K562 (cell line): ENCODE data around the gene ZFP37. TPM values are rescaled to one million over a fixed set of nuclear protein-coding genes. Genes with fewer than 3 reads are reported as not detected.

Source experiments
- ATAC-seq: fragments of 200-7000 bp; cut with Tn5 transposase; 3 replicates; pipeline ENCODE4 v1.9.1; 2020; ENCODE audit warnings: moderate library complexity
- BruUV-seq: library from RNA; stranded (reverse); fragments of 400-500 nt; replicated peaks from 2 replicates; lab custom pipeline; 2021; lab: Mats Ljungman, UMichigan
- CTCF ChIA-PET: fragments of 300-600 bp; formaldehyde crosslinking; extraction: SDS; loops from one replicate; lab custom pipeline; 2021; ENCODE audit warnings: low intra/inter-chr PET ratio; lab: Yijun Ruan, JAX
- POLR2A ChIA-PET: fragments of 300-600, 350-650 bp; sonication (Branson Sonifier 250); formaldehyde crosslinking; extraction: SDS; loops from one replicate; lab custom pipeline; 2021; ENCODE audit warnings: antibody characterized with exemption, inconsistent platforms; lab: Yijun Ruan, JAX
- DNase-seq, 4 experiments: peaks; one replicate each; pipeline versions ENCODE4 v3.0.0 to v3.0.0-alpha.2; 2011 to 2018; ENCODE audit warnings: low spot score in 3 of 4, mixed read lengths in 3 of 4; ENCODE audit errors: extremely low read depth in 1 of 4
- FAIRE-seq: peaks from 2 replicates; lab custom pipeline; 2011; peaks lifted over from hg19 to GRCh38; lab: Jason Lieb, UNC
- H2AFZ ChIP-seq: 2 replicates; pipeline ENCODE4 v1.6.0; 2011; ENCODE audit warnings: low read depth, low read length, control low read depth, inconsistent platforms
- H3K27ac ChIP-seq: fragments of 200-600 bp; 3 replicates; pipeline ENCODE4 v1.8.0; 2011; ENCODE audit warnings: low read depth, mild to moderate bottlenecking, control low read depth, inconsistent platforms, low read length, moderate library complexity, mixed read lengths; ENCODE audit errors: extremely low read depth
- H3K27me3 ChIP-seq, 2 experiments: fragments of 300-600 bp in 1 of 2; 2 replicates in 1 of 2; 3 replicates in 1 of 2; pipeline versions ENCODE4 v1.6.0 to v1.8.0; 2011; ENCODE audit warnings: inconsistent platforms in 2 of 2, low read length in 2 of 2, mild to moderate bottlenecking in 1 of 2, mixed read lengths in 1 of 2, moderate library complexity in 1 of 2; ENCODE audit not compliant: control insufficient read depth in 2 of 2, insufficient read depth in 2 of 2
- H3K36me3 ChIP-seq: fragments of 300-600 bp; 3 replicates; pipeline ENCODE4 v1.8.0; 2011; ENCODE audit warnings: mild to moderate bottlenecking, low read length, inconsistent platforms; ENCODE audit not compliant: control insufficient read depth, insufficient read depth
- H3K4me1 ChIP-seq, 2 experiments: fragments of 200-600 bp in 1 of 2; replicated peaks in 1 of 2; 2 replicates in 1 of 2; 3 replicates in 1 of 2; pipeline versions ENCODE4 v1.5.1 to v1.8.0; 2011; ENCODE audit warnings: inconsistent platforms in 2 of 2, low read length in 2 of 2, mild to moderate bottlenecking in 1 of 2, mixed read lengths in 1 of 2, moderate library complexity in 1 of 2; ENCODE audit not compliant: control insufficient read depth in 2 of 2, insufficient read depth in 2 of 2
- H3K4me2 ChIP-seq: 2 replicates; pipeline ENCODE4 v1.6.1; 2011; ENCODE audit warnings: low read length, control low read depth, inconsistent platforms, mixed read lengths; ENCODE audit not compliant: insufficient read depth
- H3K4me3 ChIP-seq: fragments of 200-600 bp; sonication (generic), shearing (Covaris generic); 2 replicates; pipeline ENCODE4 v1.5.1; 2016; ENCODE audit warnings: control low read depth, inconsistent platforms
- H3K79me2 ChIP-seq: fragments of 200-600 bp; 3 replicates; pipeline ENCODE4 v1.8.0; 2011; ENCODE audit warnings: low read length, inconsistent platforms; ENCODE audit not compliant: control insufficient read depth, insufficient read depth
- H3K9ac ChIP-seq, 2 experiments: 2 replicates each; pipeline versions ENCODE4 v1.6.0 to v1.6.1; 2011; ENCODE audit warnings: low read depth in 2 of 2, low read length in 2 of 2, control low read depth in 1 of 2, inconsistent platforms in 1 of 2, mild to moderate bottlenecking in 1 of 2, mixed read lengths in 1 of 2; ENCODE audit not compliant: insufficient read depth in 1 of 2
- H3K9me1 ChIP-seq: one replicate; pipeline ENCODE4 v1.6.0; 2011; ENCODE audit warnings: inconsistent platforms, mild to moderate bottlenecking, low read length, moderate library complexity; ENCODE audit not compliant: control insufficient read depth, insufficient read depth
- H3K9me3 ChIP-seq: replicated peaks from 2 replicates; pipeline ENCODE4 v1.5.1; 2011; ENCODE audit warnings: low read depth, low read length, inconsistent platforms; ENCODE audit not compliant: control insufficient read depth, insufficient read depth
- H4K20me1 ChIP-seq: replicated peaks from 2 replicates; pipeline ENCODE4 v1.6.1; 2011; ENCODE audit warnings: low read length, inconsistent platforms, mixed read lengths; ENCODE audit not compliant: control insufficient read depth, insufficient read depth
- E2F1 ChIP-seq: sonication (generic); formaldehyde crosslinking; IDR thresholded peaks from 2 replicates; pipeline ENCODE4 v1.8.1; 2023; ENCODE audit warnings: mild to moderate bottlenecking, missing genetic modification reagents, moderate library complexity
- FOXM1 ChIP-seq, 2 experiments: fragments of 450-650 bp in 1 of 2; sonication (generic) in 1 of 2; formaldehyde crosslinking in 1 of 2; IDR thresholded peaks; 2 replicates each; pipeline versions ENCODE4 v1.6.1 to v1.9.0; 2017 to 2022; ENCODE audit warnings: low read depth in 2 of 2, mild to moderate bottlenecking in 2 of 2, missing genetic modification reagents in 1 of 2, moderate library complexity in 1 of 2
- GABPA ChIP-seq: fragments of 200-800 bp; sonication (Bioruptor generic); conservative IDR thresholded peaks from 2 replicates; pipeline ENCODE4 v1.6.1; 2016; ENCODE audit warnings: low read depth, missing genetic modification characterization, missing compliant biosample characterization
- GTF2F1 ChIP-seq: IDR thresholded peaks from 2 replicates; pipeline ENCODE4 v1.6.1; 2011; ENCODE audit warnings: low read depth, low read length, improper control_type of control experiment
- HDAC8 ChIP-seq: fragments of 450-650 bp; IDR thresholded peaks from 2 replicates; pipeline ENCODE4 v1.6.1; 2016; ENCODE audit warnings: mild to moderate bottlenecking, missing genetic modification characterization, moderate library complexity, missing compliant biosample characterization
- HLTF ChIP-seq: fragments of 450-650 bp; IDR thresholded peaks from 2 replicates; pipeline ENCODE4 v1.6.1; 2016
- KLF16 ChIP-seq: IDR thresholded peaks from 2 replicates; pipeline ENCODE4 v1.6.1; 2016; ENCODE audit warnings: antibody characterized with exemption
- MAFF ChIP-seq: IDR thresholded peaks from 2 replicates; pipeline ENCODE4 v1.6.1; 2012; ENCODE audit warnings: low read length, improper control_type of control experiment
- MEF2A ChIP-seq: IDR thresholded peaks from 2 replicates; pipeline ENCODE4 v1.6.1; 2011; ENCODE audit warnings: low read depth, mild to moderate bottlenecking, low read length, moderate library complexity; ENCODE audit not compliant: control insufficient read depth
- MYNN ChIP-seq, 2 experiments: sonication (generic); formaldehyde crosslinking in 1 of 2; IDR thresholded peaks; 2 replicates each; pipeline versions ENCODE4 v1.5.0 to v1.6.1; 2016 to 2020; ENCODE audit warnings: antibody characterized with exemption in 1 of 2, missing genetic modification reagents in 1 of 2
- NONO ChIP-seq, 2 experiments: fragments of 200-400 bp in 1 of 2; fragments of 450-650 bp in 1 of 2; formaldehyde crosslinking in 1 of 2; IDR thresholded peaks; 2 replicates each; pipeline ENCODE4 v1.6.1; 2017; ENCODE audit warnings: low read depth in 2 of 2, mild to moderate bottlenecking in 2 of 2, moderate library complexity in 2 of 2, low read length in 1 of 2
- POLR2B ChIP-seq: fragments of 450-650 bp; IDR thresholded peaks from 2 replicates; pipeline ENCODE4 v1.6.1; 2018; ENCODE audit warnings: low read depth; ENCODE audit not compliant: partially characterized antibody
- STAT5A ChIP-seq: IDR thresholded peaks from 2 replicates; pipeline ENCODE4 v1.6.1; 2012; ENCODE audit warnings: low read length, inconsistent platforms, borderline replicate concordance
- YY1 ChIP-seq, 3 experiments: IDR thresholded peaks; 2 replicates each; pipeline ENCODE4 v1.6.1; 2011; ENCODE audit warnings: low read length in 2 of 3, mild to moderate bottlenecking in 2 of 3, moderate library complexity in 2 of 3, borderline replicate concordance in 1 of 3, control low read depth in 1 of 3, low read depth in 1 of 3; ENCODE audit not compliant: insufficient read depth in 3 of 3, insufficient replicate concordance in 2 of 3, control insufficient read depth in 1 of 3, insufficient read length in 1 of 3; ENCODE audit errors: extremely low read depth in 1 of 3
- ZNF507 ChIP-seq: conservative IDR thresholded peaks from 2 replicates; pipeline ENCODE4 v1.6.1; 2017; ENCODE audit warnings: missing genetic modification characterization, missing compliant biosample characterization
- ZNF766 ChIP-seq: fragments of 200-800 bp; sonication (Bioruptor generic); conservative IDR thresholded peaks from 2 replicates; pipeline ENCODE4 v1.6.1; 2016; ENCODE audit warnings: missing genetic modification characterization, missing compliant biosample characterization
- WGBS: fragments of 100-300 bp; shearing (Covaris generic); methylation state at CpG from one replicate; pipeline ENCODE4 v1.1.6; 2016; ENCODE audit warnings: low coverage, mixed read lengths; ENCODE audit not compliant: insufficient coverage; ENCODE audit errors: missing lambda C conversion rate; 5-methylcytosine and 5-hydroxymethylcytosine counted together
- in situ Hi-C: fragments of 300-500 bp; cut with MboI; formaldehyde crosslinking; loops from 4 replicates; pipeline ENCODE4 v1.15.0; 2018; ENCODE audit warnings: inconsistent platforms, mixed read lengths
- intact Hi-C: fragments of 100-400 bp; cut with micrococcal nuclease; formaldehyde crosslinking; loops from 2 replicates; pipeline ENCODE4 v1.14.2; 2022
- polyA plus RNA-seq, 8 experiments: library from polyadenylated mRNA; depleted of rRNA in 4 of 8; stranded (reverse) in 5 of 8; unstranded in 3 of 8; fragments of >200 nt; fragmentation: Nextera tagmentation in 2 of 8; fragmentation: Illumina TruSeq in 1 of 8; extraction: Ambion mirVana in 2 of 8; extraction: Trizol in 1 of 8; gene quantifications; 2 replicates each; pipeline versions ENCODE4 v1.2.1 to v1.2.3, GENCODE V29; 2011 to 2014; ENCODE audit warnings: inconsistent platforms in 1 of 8, missing spikeins in 1 of 8
- total RNA-seq, 7 experiments: library from RNA; depleted of rRNA in 6 of 7; stranded (reverse); fragments of >200 nt in 6 of 7; fragmentation: Illumina TruSeq in 2 of 7; extraction: Trizol in 2 of 7; gene quantifications; 2 replicates each; pipeline versions ENCODE4 v1.2.1 to v1.2.3, GENCODE V29; 2011 to 2021; ENCODE audit warnings: low replicate concordance in 1 of 7
- TF ChIP-seq, protein P1 (sequence below): fragments of 250-450 bp; sonication (Bioruptor Pico); IDR thresholded peaks from 2 replicates; pipeline ENCODE4 v1.8.0; 2021; ENCODE audit warnings: mild to moderate bottlenecking, moderate library complexity
- TF ChIP-seq, protein P2 (sequence below): IDR thresholded peaks from 2 replicates; pipeline ENCODE4 v1.6.1; 2011; ENCODE audit warnings: borderline replicate concordance, low read depth, mild to moderate bottlenecking, moderate library complexity, low read length; ENCODE audit not compliant: insufficient read depth, poor library complexity, severe bottlenecking

The ZFP37 gene
- total and polyA plus RNA-seq, 9 of the 15 experiments (the other 6 are each of a cell fraction or from before 2014, with no cell fraction given): 0.03 to 0.33 (median 0.14) TPM; not detected in 1

GRCh38 chr9:113005777-113006176 lies 50.7 kb downstream of the ZFP37 start:
- CTCF ChIA-PET: no interaction called here
- intact Hi-C loops: no loop called here
- WGBS: 0% methylated on average over 1 of the region's 1 CpG

More at GRCh38 chr9:113005777-113006176, 50.7 kb downstream of the ZFP37 start:
- Histone ChIP-seq H3K4me3 (no peak overlapping the region), H4K20me1 (no peaks in the 10 kb centered on the region), H3K9me3 (no peaks in the 10 kb centered on the region; the same call in 1 of the 2 replicates), H3K9me1 (no peaks in the 10 kb centered on the region), H3K4me1 (no peaks in the 10 kb centered on the region), H2AFZ (no peak overlapping the region), H3K79me2 (no peaks in the 10 kb centered on the region), H3K36me3 (no peaks in the 10 kb centered on the region)
- BruUV-seq: no TSS peak
- no peak for DNase-seq
- POLR2A ChIA-PET: no interaction called here
- in situ Hi-C loops: no loop called here
- no peak for ATAC-seq
- no peak for FAIRE-seq
- TF ChIP-seq ZNF507 (tag): no peak
- no peak for TF ChIP-seq GABPA (tag)
- TF ChIP-seq E2F1 (CRISPR knock-in tag): no peak
- no peak for TF ChIP-seq NONO (IDR thresholded peaks at IDR 0.05; ENCODE audit: low read depth in 2 of 2, low read length in 1 of 2)
- no peak for TF ChIP-seq HDAC8 (tag)
- TF ChIP-seq ZNF766: no peak
- no peak for TF ChIP-seq KLF16
- TF ChIP-seq YY1 (IDR thresholded peaks at IDR 0.05; ENCODE audit: borderline replicate concordance in 1 of 3, control insufficient read depth in 1 of 3, extremely low read depth in 1 of 3, insufficient read depth in 3 of 3, insufficient read length in 1 of 3, insufficient replicate concordance in 2 of 3, low read depth in 1 of 3, low read length in 2 of 3): no peak
- TF ChIP-seq HLTF: no peak
- no peak for TF ChIP-seq MAFF
- TF ChIP-seq POLR2B: no peak
- no peak for TF ChIP-seq MYNN (IDR thresholded peaks at IDR 0.05)
- no peak for TF ChIP-seq MYNN (CRISPR knock-in tag; IDR thresholded peaks at IDR 0.05)
- TF ChIP-seq GTF2F1: no peak
- TF ChIP-seq STAT5A: no peak
- TF ChIP-seq MEF2A: no peak
- TF ChIP-seq, protein P1, sequence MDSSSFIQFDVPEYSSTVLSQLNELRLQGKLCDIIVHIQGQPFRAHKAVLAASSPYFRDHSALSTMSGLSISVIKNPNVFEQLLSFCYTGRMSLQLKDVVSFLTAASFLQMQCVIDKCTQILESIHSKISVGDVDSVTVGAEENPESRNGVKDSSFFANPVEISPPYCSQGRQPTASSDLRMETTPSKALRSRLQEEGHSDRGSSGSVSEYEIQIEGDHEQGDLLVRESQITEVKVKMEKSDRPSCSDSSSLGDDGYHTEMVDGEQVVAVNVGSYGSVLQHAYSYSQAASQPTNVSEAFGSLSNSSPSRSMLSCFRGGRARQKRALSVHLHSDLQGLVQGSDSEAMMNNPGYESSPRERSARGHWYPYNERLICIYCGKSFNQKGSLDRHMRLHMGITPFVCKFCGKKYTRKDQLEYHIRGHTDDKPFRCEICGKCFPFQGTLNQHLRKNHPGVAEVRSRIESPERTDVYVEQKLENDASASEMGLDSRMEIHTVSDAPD (CRISPR knock-in tag): no peak
- no peak for TF ChIP-seq FOXM1 (IDR thresholded peaks at IDR 0.05; ENCODE audit: low read depth)
- no peak for TF ChIP-seq FOXM1 (CRISPR knock-in tag; IDR thresholded peaks at IDR 0.05; ENCODE audit: low read depth)
- TF ChIP-seq, protein P2, sequence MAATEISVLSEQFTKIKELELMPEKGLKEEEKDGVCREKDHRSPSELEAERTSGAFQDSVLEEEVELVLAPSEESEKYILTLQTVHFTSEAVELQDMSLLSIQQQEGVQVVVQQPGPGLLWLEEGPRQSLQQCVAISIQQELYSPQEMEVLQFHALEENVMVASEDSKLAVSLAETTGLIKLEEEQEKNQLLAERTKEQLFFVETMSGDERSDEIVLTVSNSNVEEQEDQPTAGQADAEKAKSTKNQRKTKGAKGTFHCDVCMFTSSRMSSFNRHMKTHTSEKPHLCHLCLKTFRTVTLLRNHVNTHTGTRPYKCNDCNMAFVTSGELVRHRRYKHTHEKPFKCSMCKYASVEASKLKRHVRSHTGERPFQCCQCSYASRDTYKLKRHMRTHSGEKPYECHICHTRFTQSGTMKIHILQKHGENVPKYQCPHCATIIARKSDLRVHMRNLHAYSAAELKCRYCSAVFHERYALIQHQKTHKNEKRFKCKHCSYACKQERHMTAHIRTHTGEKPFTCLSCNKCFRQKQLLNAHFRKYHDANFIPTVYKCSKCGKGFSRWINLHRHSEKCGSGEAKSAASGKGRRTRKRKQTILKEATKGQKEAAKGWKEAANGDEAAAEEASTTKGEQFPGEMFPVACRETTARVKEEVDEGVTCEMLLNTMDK: no peak
- TF ChIP-seq, all 486 proteins: peak for 0
- Histone ChIP-seq H3K27me3 (no peaks in the 10 kb centered on the region), H3K9ac (no peak overlapping the region), H3K4me2 (no peak overlapping the region), H3K27ac (no peak overlapping the region)
